GM19463 (cell line): ENCODE data around the gene MEI4.

ENCODE experiments used
- ATAC-seq: cut with Tn5 transposase; IDR thresholded peaks from one replicate; pipeline ENCODE4 v1.9.1; 2021; ENCODE audit warnings: mild to moderate bottlenecking, moderate library complexity; ENCODE audit not compliant: unreplicated experiment

Gene MEI4

DNA sequence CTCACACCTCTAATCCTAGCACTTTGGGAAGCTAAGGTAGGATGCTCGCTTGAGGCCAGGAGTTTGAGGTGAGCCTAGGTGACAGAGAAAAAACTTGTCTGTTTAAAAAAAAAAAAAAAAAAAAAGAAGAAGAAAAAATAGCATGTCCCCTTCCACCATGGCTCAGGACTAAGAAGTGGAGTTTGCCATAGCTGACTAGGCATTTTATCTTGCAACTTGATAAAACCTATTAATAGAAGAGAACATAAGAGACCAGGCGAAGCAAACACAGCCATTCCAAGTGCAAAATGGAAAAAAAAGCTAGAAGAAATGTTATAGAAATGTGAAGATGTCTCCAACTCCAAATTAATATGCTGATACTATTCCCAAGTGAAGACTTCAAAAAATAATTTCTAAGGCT, 277.5 kb downstream of the MEI4 start:
- ATAC-seq: no peak

- ATAC-seq: no peak
Observed at GRCh38 chr6:77930952-77931351, 278.1 kb downstream of the MEI4 start.

DNA sequence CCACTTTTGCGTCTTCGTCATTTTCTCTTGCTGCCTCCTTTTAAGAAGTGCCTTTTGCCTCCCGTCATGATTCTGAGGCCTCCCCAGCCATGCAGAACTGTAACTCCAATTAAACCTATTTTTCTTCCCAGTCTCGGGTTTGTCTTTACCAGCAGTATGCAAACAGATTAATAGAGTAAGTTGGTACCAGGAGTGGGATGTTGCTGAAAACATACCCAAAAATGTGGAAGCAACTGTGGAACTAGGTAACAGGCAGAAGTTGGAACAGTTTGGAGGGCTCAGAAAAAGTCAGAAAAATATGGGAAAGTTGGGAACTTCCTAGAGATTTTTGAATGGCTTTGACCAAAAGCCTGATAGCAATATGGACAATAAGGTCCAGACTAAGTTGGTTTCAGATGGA, 309.2 kb downstream of the MEI4 start:
- ATAC-seq: no peak

DNA sequence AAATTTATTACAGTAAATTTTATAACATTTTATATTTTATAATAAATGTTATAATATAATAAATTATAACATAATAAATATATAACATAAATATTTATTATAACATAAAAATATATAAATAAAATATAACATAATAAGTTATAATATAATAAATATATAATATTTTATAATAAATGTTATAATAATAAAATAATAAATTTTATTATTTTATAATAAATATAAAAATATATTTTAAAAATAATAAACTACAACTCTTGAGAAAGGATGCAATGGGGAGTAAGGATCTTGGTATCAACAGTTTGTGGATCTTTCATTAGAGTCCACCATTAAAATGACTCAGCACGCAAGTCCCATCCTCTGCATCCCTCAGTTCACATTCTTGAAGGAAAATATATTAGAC, 312.6 kb downstream of the MEI4 start:
- ATAC-seq: no peak

DNA sequence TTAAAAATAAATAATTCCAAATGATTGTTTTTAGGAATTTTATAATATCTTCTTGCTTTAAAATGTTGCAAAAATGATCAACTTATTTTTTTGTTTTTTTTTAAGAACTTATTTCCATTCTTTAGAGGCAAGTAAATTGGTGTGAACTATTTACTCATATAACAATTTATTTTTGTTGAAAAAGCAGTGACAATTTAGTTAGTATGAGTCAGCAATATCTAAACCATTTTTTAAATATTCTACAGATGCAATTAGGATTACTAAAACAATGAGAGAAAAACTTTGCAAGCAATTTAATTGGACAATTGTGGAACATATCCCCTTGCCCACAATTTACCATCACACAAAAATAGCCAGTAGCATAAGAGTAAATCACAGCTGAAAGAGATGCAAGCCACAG, 319.5 kb downstream of the MEI4 start:
- ATAC-seq: no peak
